Stimulated activated memory B cell treated with anti-CD40 and anti-IgM and Interleukin-4, amounts not matched to agents 10 μg/mL and 1 μg/mL and 100 μg/mL, for 72 hours (primary cell): ENCODE data around the gene HDAC11.
"Not testable (repeated sequence)": the region's sequence is repeated elsewhere in the genome, so short reads cannot be mapped to it uniquely, and the experiment has no call there.

Source experiments
- ATAC-seq: fragments of 150-1000 bp; cut with Tn5 transposase; 2 replicates; pipeline ENCODE4 v1.10.0; 2021
- H3K27ac Mint-ChIP-seq: one replicate; pipeline ENCODE4 v1.8.0; 2022; ENCODE audit warnings: mild to moderate bottlenecking, mixed read lengths
- H3K27me3 Mint-ChIP-seq: one replicate; pipeline ENCODE4 v1.8.0; 2022; ENCODE audit warnings: mixed read lengths
- H3K36me3 Mint-ChIP-seq: one replicate; pipeline ENCODE4 v1.8.0; 2022; ENCODE audit warnings: mixed read lengths
- H3K4me1 Mint-ChIP-seq: one replicate; pipeline ENCODE4 v1.8.0; 2022; ENCODE audit warnings: mixed read lengths
- H3K4me3 Mint-ChIP-seq: one replicate; pipeline ENCODE4 v1.8.0; 2022; ENCODE audit warnings: mild to moderate bottlenecking, moderate library complexity, mixed read lengths
- H3K9me3 Mint-ChIP-seq: one replicate; pipeline ENCODE4 v1.8.0; 2022; ENCODE audit warnings: mixed read lengths

Gene HDAC11

DNA sequence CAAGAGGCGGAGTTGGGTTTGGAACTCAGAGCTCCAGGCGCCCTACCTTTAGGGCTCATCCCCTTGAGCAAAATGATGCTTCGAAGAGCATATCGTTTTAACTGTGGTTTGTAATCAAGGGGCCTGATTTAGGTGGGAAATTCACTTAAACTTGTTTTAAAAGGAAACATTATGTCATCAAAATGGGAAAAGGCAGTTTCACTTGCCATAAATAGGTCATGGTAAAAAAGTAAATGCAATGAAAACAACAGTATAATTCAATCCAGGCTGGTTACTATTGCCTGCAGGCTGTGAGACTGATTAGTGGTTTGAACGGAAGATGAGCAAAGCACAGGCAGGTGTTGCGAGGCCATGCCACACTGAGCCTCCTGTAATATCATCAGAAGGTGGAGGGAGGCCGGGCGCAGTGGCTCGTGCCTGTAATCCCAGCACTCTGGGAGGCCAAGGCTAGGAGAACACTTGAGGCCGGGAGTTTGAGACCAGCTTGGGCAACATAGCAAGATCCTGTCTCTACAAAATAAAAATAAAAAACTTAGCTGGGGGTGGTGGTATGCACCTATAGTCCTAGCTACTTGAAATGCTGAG is 2.1 kb downstream of the HDAC11 start:
- Mint-ChIP-seq H3K4me3 (no peak overlapping the region), H3K4me1 (peaks cover 21% of the 10 kb centered on the region), H3K27me3 (no peaks in the 10 kb centered on the region), H3K36me3 (no peaks in the 10 kb centered on the region), H3K9me3 (no peaks in the 10 kb centered on the region), H3K27ac (no peak overlapping the region)
- no peak for ATAC-seq

DNA sequence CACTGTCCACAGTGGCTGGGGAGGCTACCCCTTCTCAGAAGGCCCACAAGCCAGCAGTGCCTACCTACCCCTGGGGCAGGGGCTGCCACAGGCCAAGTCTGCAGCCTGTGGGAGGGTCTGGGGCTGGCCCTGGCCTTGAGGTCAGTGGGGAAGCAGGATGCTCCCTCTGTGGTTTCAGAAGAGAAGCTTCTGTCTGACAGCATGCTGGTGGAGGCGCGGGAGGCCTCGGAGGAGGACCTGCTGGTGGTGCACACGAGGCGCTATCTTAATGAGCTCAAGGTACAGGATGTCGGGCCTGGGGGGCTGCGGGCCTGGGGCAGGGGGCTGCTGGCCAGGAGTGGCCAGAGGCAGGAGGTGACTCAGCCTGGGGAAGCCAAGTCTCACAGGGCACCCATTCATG is 3.2 kb downstream of the HDAC11 start:
- Mint-ChIP-seq H3K4me3 (no peak overlapping the region), H3K4me1 (peaks cover 21% of the 10 kb centered on the region), H3K36me3 (no peaks in the 10 kb centered on the region), H3K27ac (no peak overlapping the region), H3K27me3 (no peaks in the 10 kb centered on the region), H3K9me3 (no peaks in the 10 kb centered on the region)
- ATAC-seq, result no peak

DNA sequence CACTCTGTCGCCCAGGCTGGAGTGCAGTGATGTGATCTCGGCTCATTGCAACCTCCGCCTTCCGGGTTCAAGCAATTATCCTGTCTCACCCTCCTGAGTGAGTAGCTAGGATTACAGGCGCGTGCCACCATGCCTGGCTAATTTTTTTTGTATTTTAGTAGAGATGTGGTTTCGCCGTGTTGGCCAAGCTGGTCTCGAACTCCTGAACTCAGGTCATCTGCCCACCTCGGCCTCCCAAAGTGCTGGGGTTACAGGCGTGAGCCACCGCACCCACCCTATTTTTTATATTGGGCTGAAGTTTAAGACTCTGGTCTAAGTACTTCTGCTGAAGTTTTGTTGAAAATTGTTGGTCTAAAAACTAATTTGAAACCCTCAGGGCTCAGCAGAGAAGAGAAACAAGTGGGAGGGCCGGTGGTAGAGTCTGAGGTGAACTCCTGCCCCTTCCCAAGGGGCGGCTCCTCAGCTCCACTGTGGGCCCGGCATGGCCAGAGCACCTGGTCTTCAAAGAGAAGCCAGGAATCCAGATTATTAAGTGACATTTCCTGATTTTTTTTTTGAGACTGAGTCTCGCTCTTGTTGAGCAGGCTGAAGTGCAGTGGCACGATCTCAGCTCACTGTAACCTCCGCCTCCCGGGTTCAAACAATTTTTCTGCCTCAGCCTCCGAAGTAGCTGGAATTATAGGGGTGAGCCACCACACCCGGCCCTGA is 4.0 kb downstream of the HDAC11 start:
- Mint-ChIP-seq H3K27ac (peak overlapping the region; percentile 16), H3K27me3 (no peaks in the 10 kb centered on the region), H3K4me3 (no peak overlapping the region), H3K36me3 (no peaks in the 10 kb centered on the region), H3K9me3 (no peaks in the 10 kb centered on the region), H3K4me1 (peaks cover 17% of the 10 kb centered on the region)
- no peak for ATAC-seq

DNA sequence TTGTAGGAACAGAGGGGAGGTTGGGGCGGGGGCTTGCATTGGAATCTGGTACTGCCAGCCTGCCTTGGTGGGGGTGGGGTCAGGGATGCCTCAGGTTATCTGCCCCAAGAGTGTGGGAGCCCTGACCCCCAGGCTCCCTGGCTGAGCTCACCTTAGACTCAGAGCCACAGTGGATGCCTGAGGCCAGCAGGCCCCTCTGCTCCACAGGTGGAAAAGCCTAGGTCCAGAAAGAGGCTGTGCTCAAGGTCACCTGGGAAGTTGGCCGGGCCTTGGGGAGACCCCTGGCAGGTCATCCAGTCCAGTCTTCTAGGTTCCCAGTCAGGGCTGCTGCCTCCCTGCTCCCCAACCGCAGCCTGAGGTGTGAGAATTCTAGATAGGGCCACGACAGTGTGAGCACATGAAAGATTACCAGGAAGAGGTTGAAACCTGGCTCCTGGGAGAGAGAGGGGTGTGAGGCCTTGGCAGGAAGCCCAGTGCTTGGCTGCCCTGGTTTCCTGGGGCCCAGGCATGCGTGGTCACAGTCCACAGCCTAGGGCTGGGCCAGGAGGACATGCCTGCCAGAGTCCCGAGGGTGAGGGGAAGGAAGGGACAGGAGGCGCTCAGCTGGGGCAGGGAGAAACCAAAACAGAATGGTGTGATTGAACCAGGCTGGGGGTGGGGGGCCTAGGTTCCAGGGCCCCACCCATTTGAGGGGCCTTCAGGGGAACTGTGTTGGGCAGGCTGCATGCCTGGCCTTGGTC is 4.9 kb downstream of the HDAC11 start:
- Mint-ChIP-seq H3K4me1 (peaks cover 12% of the 10 kb centered on the region), H3K9me3 (no peaks in the 10 kb centered on the region), H3K36me3 (no peaks in the 10 kb centered on the region), H3K27me3 (no peaks in the 10 kb centered on the region), H3K27ac (peak overlapping the region; percentile 16), H3K4me3 (no peak overlapping the region)
- no peak for ATAC-seq

DNA sequence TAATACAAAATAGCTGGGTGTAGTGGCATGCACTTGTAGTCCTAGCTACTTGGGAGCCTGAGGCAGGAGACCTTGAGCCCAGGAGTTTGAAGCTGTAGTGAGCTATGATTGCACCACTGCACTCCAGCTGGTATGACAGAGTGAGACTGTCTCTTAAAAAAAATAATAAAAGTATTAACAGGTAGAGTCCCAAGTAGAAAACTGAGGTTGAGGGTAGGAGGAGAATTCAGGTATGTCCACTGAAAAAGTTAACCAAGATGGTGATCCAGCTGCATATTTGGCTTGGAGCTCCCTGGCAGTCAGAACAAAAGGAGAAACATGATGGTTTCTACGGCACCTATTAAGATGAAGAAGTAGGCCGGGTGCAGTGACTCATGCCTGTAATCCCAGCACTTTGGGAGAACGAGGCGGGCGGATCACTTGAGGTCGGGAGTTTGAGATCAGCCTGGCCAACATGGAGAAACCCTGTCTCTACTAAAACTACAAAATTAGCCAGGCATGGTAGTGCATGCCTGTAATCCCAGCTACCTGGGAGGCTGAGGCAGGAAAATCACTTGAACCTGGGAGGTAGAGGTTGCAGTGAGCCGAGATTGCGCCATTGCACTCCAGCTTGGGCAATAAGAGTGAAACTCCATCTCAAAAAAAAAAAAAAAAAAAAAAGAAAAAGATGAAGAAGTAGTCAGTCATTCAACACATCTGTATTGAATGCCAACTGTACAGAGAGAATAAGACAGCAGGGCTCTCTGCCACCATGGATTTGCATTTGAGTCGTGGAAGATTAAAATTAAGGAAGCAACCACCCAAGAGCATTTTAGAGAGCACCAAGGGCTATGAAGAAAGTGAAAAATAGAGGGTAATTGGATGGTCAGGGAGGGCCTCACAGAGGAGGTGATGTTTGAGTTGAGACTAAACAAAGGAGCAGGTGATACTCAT is 5.8 kb downstream of the HDAC11 start:
- not testable (repeated sequence) for H3K36me3 Mint-ChIP-seq, H3K4me1 Mint-ChIP-seq, ATAC-seq, H3K27me3 Mint-ChIP-seq, H3K9me3 Mint-ChIP-seq, H3K4me3 Mint-ChIP-seq
- peak overlapping the region; percentile 16 for H3K27ac Mint-ChIP-seq

DNA sequence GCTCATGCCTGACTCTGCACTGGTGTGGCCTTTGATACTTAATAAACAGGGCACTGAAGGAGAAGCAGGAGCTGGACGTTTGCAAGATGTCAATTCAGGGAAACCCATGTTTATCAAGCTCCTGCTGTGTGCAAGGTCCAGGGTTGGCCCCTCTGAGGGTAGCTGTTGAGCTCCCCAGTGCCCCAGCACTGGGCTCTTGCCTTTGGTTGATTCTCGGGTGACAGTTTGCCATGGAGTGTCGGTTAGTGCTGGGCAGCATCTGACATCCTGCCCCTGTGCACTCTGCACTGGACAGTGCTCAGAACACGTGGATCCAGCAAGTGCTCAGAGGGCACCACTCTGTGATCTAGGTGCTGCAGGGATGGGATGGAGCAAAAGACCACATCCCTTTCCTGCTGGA is 7.3 kb downstream of the HDAC11 start:
- no peaks in the 10 kb centered on the region for H3K27me3 Mint-ChIP-seq
- H3K4me1 Mint-ChIP-seq, result no peaks in the 10 kb centered on the region
- no peak overlapping the region for H3K4me3 Mint-ChIP-seq
- no peaks in the 10 kb centered on the region for H3K36me3 Mint-ChIP-seq
- H3K9me3 Mint-ChIP-seq, result no peaks in the 10 kb centered on the region
- H3K27ac Mint-ChIP-seq, result no peak overlapping the region
- peak; percentile 24 for ATAC-seq

DNA sequence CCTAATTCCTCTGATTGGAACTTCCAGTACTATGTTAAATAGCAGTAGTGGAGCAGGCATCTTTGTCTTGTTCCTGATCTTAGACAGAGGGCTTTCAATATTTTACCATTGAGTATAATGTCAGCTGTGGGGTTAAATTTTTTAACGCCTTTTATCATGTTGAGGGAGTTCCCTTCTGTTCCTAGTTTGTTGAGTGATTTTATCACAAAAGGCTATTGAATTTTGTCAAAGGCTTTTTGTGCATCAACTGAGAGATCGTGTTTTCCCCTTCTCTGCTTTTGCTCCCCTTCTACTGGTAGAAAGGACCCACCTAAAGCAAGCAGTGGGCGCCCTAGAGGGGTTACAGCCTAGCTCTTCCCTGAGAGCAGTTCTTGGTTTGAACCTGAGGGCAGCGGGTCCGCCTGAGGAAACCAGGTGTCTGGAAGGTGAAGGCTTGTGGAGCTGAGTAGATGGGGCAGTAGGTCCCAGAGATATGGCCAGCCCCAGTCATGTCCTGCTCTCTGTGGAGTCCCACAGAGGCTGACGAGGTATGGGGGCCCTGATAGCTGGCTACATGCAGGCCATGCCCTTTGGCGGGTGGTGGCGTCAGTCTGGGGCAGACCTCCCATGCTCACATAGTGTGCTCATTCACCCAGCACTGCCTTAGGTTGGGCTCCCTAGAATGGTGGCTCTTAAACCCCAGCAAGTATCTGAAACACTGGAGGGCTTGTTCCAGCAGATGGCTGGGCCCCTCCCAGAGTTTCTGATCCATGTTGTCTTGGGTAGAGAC is 11.3 kb downstream of the HDAC11 start:
- H3K27ac Mint-ChIP-seq, result no peak overlapping the region
- peaks cover 12% of the 10 kb centered on the region for H3K4me1 Mint-ChIP-seq
- ATAC-seq, result no peak
- H3K27me3 Mint-ChIP-seq, result peaks cover 10% of the 10 kb centered on the region
- H3K4me3 Mint-ChIP-seq, result no peak overlapping the region
- H3K9me3 Mint-ChIP-seq, result no peaks in the 10 kb centered on the region
- H3K36me3 Mint-ChIP-seq, result no peaks in the 10 kb centered on the region

DNA sequence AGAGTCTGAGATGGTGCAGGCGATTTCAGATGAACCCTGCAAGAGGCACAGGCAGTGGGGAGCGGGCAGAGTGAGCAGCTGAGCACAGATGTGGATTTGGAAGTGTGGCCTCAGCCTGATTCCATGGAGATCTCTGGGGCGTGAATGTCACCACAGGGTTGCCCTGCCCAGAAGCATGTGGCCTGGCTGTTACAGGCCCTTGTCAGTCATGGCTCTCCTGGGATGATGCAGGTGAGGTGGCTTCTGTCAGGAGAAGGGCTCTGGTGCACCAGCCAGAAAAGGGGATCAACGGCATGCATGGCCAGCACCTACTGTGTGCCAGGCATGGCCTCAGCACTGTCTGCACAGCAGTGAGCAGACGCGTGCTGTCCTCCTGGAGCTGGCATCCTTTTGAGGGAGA is 11.9 kb downstream of the HDAC11 start:
- no peak overlapping the region for H3K27ac Mint-ChIP-seq
- ATAC-seq, result no peak

DNA sequence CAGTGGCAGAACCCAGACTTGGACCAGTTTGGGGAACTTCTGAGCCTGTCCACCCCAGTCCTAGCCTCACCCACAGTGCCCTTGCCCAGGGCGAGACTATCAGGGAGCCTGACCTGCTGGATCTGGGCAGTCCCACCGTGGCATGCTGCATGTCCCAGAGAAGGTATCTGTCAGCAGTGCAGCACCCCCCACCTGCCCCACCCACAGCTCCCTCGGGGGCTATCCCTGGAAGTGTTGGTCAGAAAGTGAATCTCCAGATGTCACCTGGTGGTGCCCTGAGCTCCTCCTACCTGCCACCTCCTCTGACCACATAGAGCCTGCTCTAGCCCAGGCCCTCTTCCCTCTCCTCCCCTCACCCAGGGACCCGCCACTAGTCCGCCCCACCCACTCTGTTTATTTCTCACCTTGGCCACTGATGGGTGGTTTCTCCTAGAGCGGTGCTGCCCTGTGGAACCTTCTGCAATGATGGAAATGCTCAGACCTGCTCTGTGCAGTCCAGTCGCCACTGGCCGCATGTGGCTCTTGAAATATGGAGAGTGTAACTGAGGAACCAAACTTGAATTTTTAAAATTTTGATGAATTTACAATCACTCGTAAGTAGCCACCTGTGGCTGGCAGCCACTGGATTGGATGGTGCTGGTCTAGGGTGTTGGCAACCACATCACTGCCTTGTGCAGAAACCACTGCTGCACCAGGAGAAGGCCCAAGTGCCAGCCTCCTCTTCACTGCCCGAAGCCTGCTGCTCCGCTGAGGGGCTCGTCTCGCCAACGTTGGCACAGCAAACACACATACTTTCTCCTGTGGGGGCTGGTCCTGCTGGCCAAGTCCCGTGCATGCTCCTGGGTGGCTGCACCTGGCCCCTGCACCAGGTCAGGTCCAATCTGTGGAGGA is 13.1 kb downstream of the HDAC11 start:
- no peaks in the 10 kb centered on the region for H3K9me3 Mint-ChIP-seq

More for the DNA sequence above, 11.9 kb downstream of the HDAC11 start:
- H3K4me3 Mint-ChIP-seq, result no peak overlapping the region
- no peaks in the 10 kb centered on the region for H3K9me3 Mint-ChIP-seq
- peaks cover 15% of the 10 kb centered on the region for H3K27me3 Mint-ChIP-seq
- H3K4me1 Mint-ChIP-seq, result peaks cover 15% of the 10 kb centered on the region
- H3K36me3 Mint-ChIP-seq, result no peaks in the 10 kb centered on the region

DNA sequence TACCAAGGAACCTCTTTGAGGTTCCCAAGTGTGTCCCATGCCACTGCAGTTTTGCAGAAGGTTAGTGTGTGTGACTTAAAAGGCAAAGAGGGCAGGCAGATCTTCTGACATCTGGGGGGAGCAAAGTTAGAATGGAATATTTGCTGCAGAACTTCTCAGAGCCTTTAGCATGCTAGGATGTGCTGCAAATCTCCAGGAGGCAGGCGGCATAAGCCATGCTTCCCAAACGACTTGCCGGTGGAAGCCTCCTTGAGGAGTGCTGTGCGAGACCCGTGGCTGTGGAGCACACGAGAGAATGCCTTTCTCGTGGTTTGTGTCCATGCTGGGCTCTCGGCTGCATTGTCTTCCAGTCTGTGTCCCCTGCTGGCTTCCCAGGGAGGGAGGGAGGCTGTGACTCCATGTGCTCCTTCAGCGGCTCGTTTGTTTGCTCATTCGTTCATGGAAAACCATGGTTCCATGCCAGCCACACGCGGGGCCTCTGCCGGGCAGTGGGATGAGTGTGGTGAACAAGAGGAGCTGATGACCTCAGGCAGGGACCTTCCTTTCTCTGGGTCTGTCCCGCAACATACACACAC is 13.8 kb downstream of the HDAC11 start:
- no peak overlapping the region for H3K4me3 Mint-ChIP-seq
- no peaks in the 10 kb centered on the region for H3K36me3 Mint-ChIP-seq
- peaks cover 22% of the 10 kb centered on the region for H3K27me3 Mint-ChIP-seq
- ATAC-seq, result no peak
- peaks cover 18% of the 10 kb centered on the region for H3K4me1 Mint-ChIP-seq
- no peak overlapping the region for H3K27ac Mint-ChIP-seq
- H3K9me3 Mint-ChIP-seq, result no peaks in the 10 kb centered on the region

More for the DNA sequence above, 13.1 kb downstream of the HDAC11 start:
- no peaks in the 10 kb centered on the region for H3K36me3 Mint-ChIP-seq
- H3K27me3 Mint-ChIP-seq, result peaks cover 19% of the 10 kb centered on the region
- H3K4me1 Mint-ChIP-seq, result peaks cover 18% of the 10 kb centered on the region
- ATAC-seq, result no peak
- H3K27ac Mint-ChIP-seq, result no peak overlapping the region
- H3K4me3 Mint-ChIP-seq, result no peak overlapping the region

DNA sequence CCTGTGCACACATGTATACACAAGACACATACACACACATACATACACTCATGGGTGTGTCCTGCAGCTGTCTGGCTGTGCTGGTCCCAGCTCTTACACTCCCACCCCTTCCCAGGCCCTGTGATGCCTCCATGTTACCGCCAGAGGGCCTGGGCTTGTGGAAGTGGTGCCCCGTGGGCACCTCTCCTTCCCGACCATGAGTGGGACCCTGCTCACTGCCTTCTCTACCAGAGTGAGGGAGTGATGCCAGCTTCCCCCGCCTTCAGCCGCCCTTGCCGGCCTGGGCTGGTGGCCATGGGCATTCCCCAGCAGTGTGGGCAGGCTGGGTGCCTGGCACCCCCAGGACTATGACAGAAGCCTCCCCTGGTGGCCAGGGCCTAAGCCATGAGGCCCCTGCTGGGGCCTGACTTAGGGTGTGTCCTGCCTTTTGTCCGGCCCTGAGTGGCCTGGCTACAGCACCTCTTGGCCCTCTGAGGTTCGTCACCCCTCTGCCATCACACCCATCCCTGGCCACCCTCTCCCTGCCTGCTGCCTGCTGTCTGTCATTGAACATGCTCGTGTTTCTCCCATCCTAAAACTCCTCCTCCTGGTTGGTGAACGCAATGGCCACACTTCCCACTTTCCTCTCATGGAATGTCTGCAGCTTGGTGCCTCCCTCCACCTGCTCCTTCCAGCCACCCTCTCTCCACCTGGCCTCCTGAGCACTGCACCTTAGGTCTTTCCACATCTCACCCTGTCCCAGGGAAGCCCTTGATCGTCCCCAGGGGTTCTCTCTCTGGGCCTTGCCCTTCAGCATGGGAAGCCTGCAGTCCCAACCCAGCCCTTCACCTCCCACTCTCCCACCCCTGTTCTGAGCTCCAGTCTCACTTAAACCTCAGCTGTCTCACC is 14.6 kb downstream of the HDAC11 start:
- Mint-ChIP-seq H3K4me1 (peaks cover 18% of the 10 kb centered on the region), H3K27ac (no peak overlapping the region), H3K9me3 (no peaks in the 10 kb centered on the region), H3K36me3 (no peaks in the 10 kb centered on the region), H3K27me3 (peaks cover 29% of the 10 kb centered on the region), H3K4me3 (no peak overlapping the region)
- peak; percentile 26 for ATAC-seq

DNA sequence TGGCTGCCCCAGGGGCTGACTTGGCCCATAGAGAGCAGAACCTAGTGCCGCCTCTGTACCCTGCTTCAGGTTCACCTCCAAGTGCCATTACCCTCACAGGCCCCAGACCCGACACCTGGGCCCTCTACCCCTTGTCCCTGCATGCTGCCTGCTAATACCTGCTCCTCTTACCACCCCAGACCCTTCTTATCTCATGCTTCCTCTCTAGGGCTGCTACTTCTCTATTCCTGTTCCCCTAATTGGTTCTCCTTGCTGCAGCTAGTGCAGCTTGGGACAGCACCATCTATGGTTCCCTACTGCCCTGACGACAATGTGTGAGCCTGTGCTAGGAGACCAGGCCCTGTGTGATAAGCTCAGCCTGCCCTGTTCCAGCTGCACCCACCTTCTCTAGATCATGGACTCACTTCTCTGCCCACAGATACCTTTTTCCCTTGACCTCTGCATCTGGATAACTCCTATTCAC is 15.3 kb downstream of the HDAC11 start:
- Mint-ChIP-seq H3K4me3 (no peak overlapping the region), H3K9me3 (no peaks in the 10 kb centered on the region), H3K4me1 (peaks cover 18% of the 10 kb centered on the region), H3K36me3 (no peaks in the 10 kb centered on the region), H3K27me3 (peaks cover 36% of the 10 kb centered on the region), H3K27ac (no peak overlapping the region)
- no peak for ATAC-seq
